ENCODE measurements around the gene PRR15. TPM values are rescaled to one million over a fixed set of nuclear protein-coding genes. Genes with fewer than 3 reads are reported as not detected.

Gene PRR15
- total and polyA plus RNA-seq, 2 experiments from 2014 or later: 9.6 to 17.4 TPM

- no peaks in the 10 kb centered on the region for H3K36me3 ChIP-seq (ENCODE audit: insufficient read depth)
- no peak overlapping the region for H3K4me2 ChIP-seq
- H3K79me2 ChIP-seq (replicated peaks; ENCODE audit: insufficient read depth): no peaks in the 10 kb centered on the region
- peaks cover 4% of the 10 kb centered on the region; the same call in 2 of the 3 replicates for H3K36me3 Mint-ChIP-seq (ENCODE audit: low read depth)
- H3K4me3 ChIP-seq: no peak overlapping the region
- H3K9me3 Mint-ChIP-seq: peaks cover 7% of the 10 kb centered on the region
- peak; percentile 98 for ATAC-seq
- H3K4me1 Mint-ChIP-seq: peaks cover 10% of the 10 kb centered on the region; the same call in 2 of the 3 replicates
- H3K27me3 ChIP-seq (ENCODE audit: insufficient read depth): no peaks in the 10 kb centered on the region
- peak overlapping the region; percentile 17; the same call in 1 of the 2 replicates for H3K27ac ChIP-seq (ENCODE audit: low read depth)
- H3F3A ChIP-seq (replicated peaks; ENCODE audit: low read depth): no peaks in the 10 kb centered on the region
- H2AFZ ChIP-seq: no peak overlapping the region
- peaks cover 3% of the 10 kb centered on the region for H3K27me3 Mint-ChIP-seq (ENCODE audit: insufficient read depth, low read depth, poor library complexity)
- peak; percentile 65 for DNase-seq (ENCODE audit: low spot score)
- no peaks in the 10 kb centered on the region for H3K4me1 ChIP-seq (ENCODE audit: insufficient read depth)
- H3K27ac Mint-ChIP-seq: no peak overlapping the region
- no peaks in the 10 kb centered on the region for H4K20me1 ChIP-seq (replicated peaks; ENCODE audit: insufficient read depth)
- H3K4me3 Mint-ChIP-seq: no peak overlapping the region
- TF ChIP-seq CTCF (conservative IDR thresholded peaks at IDR 0.05; ENCODE audit: low read depth in 2 of 2): peak; percentile 37 to 69
- TF ChIP-seq POLR2AphosphoS5 (IDR thresholded peaks at IDR 0.05; ENCODE audit: low read depth): no peak
- H3K9me2 ChIP-seq (ENCODE audit: insufficient read depth): no peaks in the 10 kb centered on the region
Measured at GRCh38 chr7:29538389-29538788, 25.2 kb upstream of the PRR15 start.

GRCh38 chr7:29539471-29539870 lies 24.2 kb upstream of the PRR15 start:
- no peak for ATAC-seq
- no peaks in the 10 kb centered on the region for H3K9me2 ChIP-seq (ENCODE audit: insufficient read depth)
- TF ChIP-seq NANOG (IDR thresholded peaks at IDR 0.05; ENCODE audit: borderline replicate concordance) (no peak), ZNF462 (CRISPR knock-in tag; IDR thresholded peaks at IDR 0.05) (no peak), CTCF (conservative IDR thresholded peaks at IDR 0.05; ENCODE audit: low read depth in 2 of 2) (no peak), EZH2phosphoT487 (IDR thresholded peaks at IDR 0.05; ENCODE audit: unreplicated experiment) (no peak), ZNF114 (CRISPR knock-in tag; IDR thresholded peaks at IDR 0.05) (no peak), POLR2AphosphoS5 (IDR thresholded peaks at IDR 0.05; ENCODE audit: low read depth) (no peak), CREB1 (CRISPR knock-in tag; IDR thresholded peaks at IDR 0.05; ENCODE audit: low read depth) (no peak)
- TF ChIP-seq, protein P1, sequence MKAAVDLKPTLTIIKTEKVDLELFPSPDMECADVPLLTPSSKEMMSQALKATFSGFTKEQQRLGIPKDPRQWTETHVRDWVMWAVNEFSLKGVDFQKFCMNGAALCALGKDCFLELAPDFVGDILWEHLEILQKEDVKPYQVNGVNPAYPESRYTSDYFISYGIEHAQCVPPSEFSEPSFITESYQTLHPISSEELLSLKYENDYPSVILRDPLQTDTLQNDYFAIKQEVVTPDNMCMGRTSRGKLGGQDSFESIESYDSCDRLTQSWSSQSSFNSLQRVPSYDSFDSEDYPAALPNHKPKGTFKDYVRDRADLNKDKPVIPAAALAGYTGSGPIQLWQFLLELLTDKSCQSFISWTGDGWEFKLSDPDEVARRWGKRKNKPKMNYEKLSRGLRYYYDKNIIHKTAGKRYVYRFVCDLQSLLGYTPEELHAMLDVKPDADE (IDR thresholded peaks at IDR 0.05): no peak

More at GRCh38 chr7:29539471-29539870, 24.2 kb upstream of the PRR15 start:
- Histone ChIP-seq H3K79me2 (replicated peaks; ENCODE audit: insufficient read depth) (no peaks in the 10 kb centered on the region), H3K4me2 (no peak overlapping the region), H4K20me1 (replicated peaks; ENCODE audit: insufficient read depth) (no peaks in the 10 kb centered on the region), H3F3A (replicated peaks; ENCODE audit: low read depth) (no peaks in the 10 kb centered on the region), H3K4me3 (no peak overlapping the region), H3K4me1 (ENCODE audit: insufficient read depth) (no peaks in the 10 kb centered on the region), H3K27ac (ENCODE audit: low read depth) (no peak overlapping the region), H3K36me3 (ENCODE audit: insufficient read depth) (no peaks in the 10 kb centered on the region), H3K27me3 (ENCODE audit: insufficient read depth) (no peaks in the 10 kb centered on the region), H2AFZ (no peak overlapping the region)
- peaks cover 7% of the 10 kb centered on the region for H3K9me3 Mint-ChIP-seq
- H3K27me3 Mint-ChIP-seq (ENCODE audit: insufficient read depth, low read depth, poor library complexity): peaks cover 3% of the 10 kb centered on the region
- DNase-seq (ENCODE audit: low spot score): no peak
- no peak overlapping the region for H3K27ac Mint-ChIP-seq
- H3K36me3 Mint-ChIP-seq (ENCODE audit: low read depth): peaks cover 8% of the 10 kb centered on the region; the same call in 2 of the 3 replicates
- peaks cover 10% of the 10 kb centered on the region; the same call in 2 of the 3 replicates for H3K4me1 Mint-ChIP-seq
- no peak overlapping the region for H3K4me3 Mint-ChIP-seq

Data from GM23338 (cell line).